Measurements from ENCODE around the gene SYCP2.

Gene SYCP2

GRCh38 chr20:59824711-59825562, 108.5 kb downstream of the SYCP2 start:
- H3K56ac ChIP-seq (ENCODE audit: low read length) = no peak overlapping the region
- no peaks in the 10 kb centered on the region for H3K79me2 ChIP-seq (ENCODE audit: control insufficient read depth, insufficient read depth, low read length)
- H2BK15ac ChIP-seq (replicated peaks; ENCODE audit: low read depth) = no peak overlapping the region
- H2AK5ac ChIP-seq (ENCODE audit: low read length) = no peak overlapping the region
- no peaks in the 10 kb centered on the region for H3K27me3 ChIP-seq (ENCODE audit: insufficient read depth, low read length, poor library complexity)
- H3K36me3 ChIP-seq (ENCODE audit: control insufficient read depth, insufficient read depth, low read length) = no peaks in the 10 kb centered on the region
- no peak overlapping the region for H4K8ac ChIP-seq (ENCODE audit: low read depth, low read length)
- H2BK5ac ChIP-seq (ENCODE audit: low read length) = no peak overlapping the region
- H3K27ac ChIP-seq (ENCODE audit: low read depth, low read length) = no peak overlapping the region
- no peak overlapping the region for H3K4me3 ChIP-seq (ENCODE audit: low read length)
- no peak overlapping the region for H3K4me2 ChIP-seq (ENCODE audit: low read length)
- H4K5ac ChIP-seq (ENCODE audit: low read length) = no peak overlapping the region
- H2BK120ac ChIP-seq (ENCODE audit: low read depth, low read length) = no peak overlapping the region
- no peaks in the 10 kb centered on the region for H3K79me1 ChIP-seq (ENCODE audit: low read length)
- no peak overlapping the region for H3K4ac ChIP-seq (ENCODE audit: low read depth, low read length)
- H3K9ac ChIP-seq (ENCODE audit: low read length) = no peak overlapping the region
- DNase-seq = no peak
- no peaks in the 10 kb centered on the region for H3K4me1 ChIP-seq (ENCODE audit: control insufficient read depth, low read depth, low read length)
- no peak overlapping the region for H3K18ac ChIP-seq (ENCODE audit: low read length)
- WGBS (ENCODE audit: extremely low coverage, insufficient coverage, low lambda C conversion rate) = no CpG with 5 or more reads among the region's 8 CpGs
- no peak overlapping the region for H3K23ac ChIP-seq (ENCODE audit: low read length)

GRCh38 chr20:59823491-59824259, 109.8 kb downstream of the SYCP2 start:
- Histone ChIP-seq H3K27ac (ENCODE audit: low read depth, low read length) (no peak overlapping the region), H3K27me3 (ENCODE audit: insufficient read depth, low read length, poor library complexity) (no peaks in the 10 kb centered on the region), H2BK15ac (replicated peaks; ENCODE audit: low read depth) (no peak overlapping the region), H3K4me1 (ENCODE audit: control insufficient read depth, low read depth, low read length) (no peaks in the 10 kb centered on the region), H2BK5ac (ENCODE audit: low read length) (no peak overlapping the region), H3K4ac (ENCODE audit: low read depth, low read length) (no peak overlapping the region), H3K36me3 (ENCODE audit: control insufficient read depth, insufficient read depth, low read length) (no peaks in the 10 kb centered on the region), H3K18ac (ENCODE audit: low read length) (no peak overlapping the region), H3K4me2 (ENCODE audit: low read length) (no peak overlapping the region), H3K79me2 (ENCODE audit: control insufficient read depth, insufficient read depth, low read length) (no peaks in the 10 kb centered on the region), H3K4me3 (ENCODE audit: low read length) (no peak overlapping the region), H4K8ac (ENCODE audit: low read depth, low read length) (no peak overlapping the region), H4K5ac (ENCODE audit: low read length) (no peak overlapping the region), H3K9ac (ENCODE audit: low read length) (no peak overlapping the region), H3K23ac (ENCODE audit: low read length) (no peak overlapping the region), H2AK5ac (ENCODE audit: low read length) (no peak overlapping the region), H2BK120ac (ENCODE audit: low read depth, low read length) (no peak overlapping the region), H3K56ac (ENCODE audit: low read length) (no peak overlapping the region), H3K79me1 (ENCODE audit: low read length) (no peaks in the 10 kb centered on the region)
- WGBS (ENCODE audit: extremely low coverage, insufficient coverage, low lambda C conversion rate) = no CpG with 5 or more reads among the region's 8 CpGs
- no peak for DNase-seq

DNA sequence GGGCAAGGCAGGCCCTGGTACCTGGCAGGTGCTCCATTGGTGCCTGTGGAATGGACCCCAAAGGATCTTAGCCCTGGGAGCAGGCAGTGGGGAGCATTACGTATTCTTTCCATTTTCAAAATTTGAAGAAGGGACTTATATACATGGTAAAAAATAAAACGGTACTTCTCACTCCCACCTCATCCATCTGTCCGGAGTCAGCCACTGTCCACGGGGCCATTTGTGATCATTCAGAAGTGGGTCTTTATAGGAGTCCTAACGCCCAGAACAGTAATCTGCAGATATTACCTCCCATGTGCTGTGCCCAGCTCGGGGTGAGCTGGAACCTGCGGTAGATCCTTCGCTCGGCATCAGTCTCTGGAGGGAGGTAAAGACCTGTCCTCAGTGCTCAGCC, 110.4 kb downstream of the SYCP2 start:
- Histone ChIP-seq H3K79me1 (ENCODE audit: low read length) (no peaks in the 10 kb centered on the region), H3K36me3 (ENCODE audit: control insufficient read depth, insufficient read depth, low read length) (no peaks in the 10 kb centered on the region), H3K4me3 (ENCODE audit: low read length) (no peak overlapping the region), H3K18ac (ENCODE audit: low read length) (no peak overlapping the region), H3K79me2 (ENCODE audit: control insufficient read depth, insufficient read depth, low read length) (no peaks in the 10 kb centered on the region), H3K56ac (ENCODE audit: low read length) (no peak overlapping the region), H2AK5ac (ENCODE audit: low read length) (no peak overlapping the region), H4K5ac (ENCODE audit: low read length) (no peak overlapping the region), H2BK5ac (ENCODE audit: low read length) (no peak overlapping the region), H4K8ac (ENCODE audit: low read depth, low read length) (no peak overlapping the region), H3K27ac (ENCODE audit: low read depth, low read length) (no peak overlapping the region), H3K4me2 (ENCODE audit: low read length) (no peak overlapping the region), H3K4me1 (ENCODE audit: control insufficient read depth, low read depth, low read length) (no peaks in the 10 kb centered on the region), H2BK15ac (replicated peaks; ENCODE audit: low read depth) (no peak overlapping the region), H3K23ac (ENCODE audit: low read length) (no peak overlapping the region), H3K4ac (ENCODE audit: low read depth, low read length) (no peak overlapping the region), H3K27me3 (ENCODE audit: insufficient read depth, low read length, poor library complexity) (no peaks in the 10 kb centered on the region), H2BK120ac (ENCODE audit: low read depth, low read length) (no peak overlapping the region), H3K9ac (ENCODE audit: low read length) (no peak overlapping the region)
- no CpG with 5 or more reads among the region's 9 CpGs for WGBS (ENCODE audit: extremely low coverage, insufficient coverage, low lambda C conversion rate)
- DNase-seq = no peak

GRCh38 chr20:59822291-59823029, 111.0 kb downstream of the SYCP2 start:
- Histone ChIP-seq H3K4me1 (ENCODE audit: control insufficient read depth, low read depth, low read length) (no peaks in the 10 kb centered on the region), H3K79me1 (ENCODE audit: low read length) (no peaks in the 10 kb centered on the region), H3K4me2 (ENCODE audit: low read length) (no peak overlapping the region), H4K5ac (ENCODE audit: low read length) (no peak overlapping the region), H3K79me2 (ENCODE audit: control insufficient read depth, insufficient read depth, low read length) (no peaks in the 10 kb centered on the region), H3K23ac (ENCODE audit: low read length) (no peak overlapping the region), H3K9ac (ENCODE audit: low read length) (no peak overlapping the region), H2BK120ac (ENCODE audit: low read depth, low read length) (no peak overlapping the region), H3K56ac (ENCODE audit: low read length) (no peak overlapping the region), H3K18ac (ENCODE audit: low read length) (no peak overlapping the region), H3K4me3 (ENCODE audit: low read length) (no peak overlapping the region), H3K36me3 (ENCODE audit: control insufficient read depth, insufficient read depth, low read length) (no peaks in the 10 kb centered on the region), H4K8ac (ENCODE audit: low read depth, low read length) (no peak overlapping the region), H3K4ac (ENCODE audit: low read depth, low read length) (no peak overlapping the region), H2BK5ac (ENCODE audit: low read length) (no peak overlapping the region), H2BK15ac (replicated peaks; ENCODE audit: low read depth) (no peak overlapping the region), H3K27ac (ENCODE audit: low read depth, low read length) (no peak overlapping the region), H3K27me3 (ENCODE audit: insufficient read depth, low read length, poor library complexity) (no peaks in the 10 kb centered on the region), H2AK5ac (ENCODE audit: low read length) (no peak overlapping the region)
- DNase-seq = no peak
- WGBS (ENCODE audit: extremely low coverage, insufficient coverage, low lambda C conversion rate) = no CpG with 5 or more reads among the region's 21 CpGs

GRCh38 chr20:59821788-59822187, 111.6 kb downstream of the SYCP2 start:
- Histone ChIP-seq H3K23ac (ENCODE audit: low read length) (no peak overlapping the region), H2BK5ac (ENCODE audit: low read length) (no peak overlapping the region), H2AK5ac (ENCODE audit: low read length) (no peak overlapping the region), H3K79me2 (ENCODE audit: control insufficient read depth, insufficient read depth, low read length) (no peaks in the 10 kb centered on the region), H3K18ac (ENCODE audit: low read length) (no peak overlapping the region), H3K27me3 (ENCODE audit: insufficient read depth, low read length, poor library complexity) (no peaks in the 10 kb centered on the region), H3K56ac (ENCODE audit: low read length) (no peak overlapping the region), H3K4me3 (ENCODE audit: low read length) (no peak overlapping the region), H2BK120ac (ENCODE audit: low read depth, low read length) (no peak overlapping the region), H3K79me1 (ENCODE audit: low read length) (no peaks in the 10 kb centered on the region), H3K4me2 (ENCODE audit: low read length) (no peak overlapping the region), H3K27ac (ENCODE audit: low read depth, low read length) (no peak overlapping the region), H3K4ac (ENCODE audit: low read depth, low read length) (no peak overlapping the region), H4K5ac (ENCODE audit: low read length) (no peak overlapping the region), H2BK15ac (replicated peaks; ENCODE audit: low read depth) (no peak overlapping the region), H3K4me1 (ENCODE audit: control insufficient read depth, low read depth, low read length) (no peaks in the 10 kb centered on the region), H4K8ac (ENCODE audit: low read depth, low read length) (no peak overlapping the region), H3K36me3 (ENCODE audit: control insufficient read depth, insufficient read depth, low read length) (no peaks in the 10 kb centered on the region), H3K9ac (ENCODE audit: low read length) (no peak overlapping the region)
- no CpG with 5 or more reads among the region's 19 CpGs for WGBS (ENCODE audit: extremely low coverage, insufficient coverage, low lambda C conversion rate)
- no peak for DNase-seq
